HL-60 (cell line): Measurements from ENCODE around the gene ZC3H14.

Source experiments
- DNase-seq, 2 experiments: peaks; one replicate each; pipeline ENCODE4 v3.0.0-alpha.2; 2010 to 2020; ENCODE audit warnings: low read depth in 1 of 2, low spot score in 1 of 2
- H3K27ac ChIP-seq: fragments of 250-450 bp; sonication (Bioruptor Pico); replicated peaks from 2 replicates; pipeline ENCODE4 v1.5.1; 2020; ENCODE audit warnings: mild to moderate bottlenecking, moderate library complexity
- H3K27me3 ChIP-seq: fragments of 250-450 bp; sonication (Bioruptor Pico); 2 replicates; pipeline ENCODE4 v1.5.1; 2021; ENCODE audit warnings: mild to moderate bottlenecking, moderate library complexity; ENCODE audit not compliant: insufficient read depth, poor library complexity, severe bottlenecking
- H3K4me3 ChIP-seq: replicated peaks from 2 replicates; pipeline ENCODE4 v1.5.1; 2011; ENCODE audit warnings: mild to moderate bottlenecking, control low read depth, low read length; ENCODE audit not compliant: insufficient read depth
- CTCF ChIP-seq: IDR thresholded peaks from one replicate; pipeline ENCODE4 v1.5.1; 2011; ENCODE audit warnings: low read length, control low read depth, inconsistent platforms; ENCODE audit not compliant: insufficient read depth
- GABPA ChIP-seq: IDR thresholded peaks from 2 replicates; pipeline ENCODE4 v1.6.1; 2012; ENCODE audit warnings: low read depth
- POLR2AphosphoS5 ChIP-seq: IDR thresholded peaks from 2 replicates; pipeline ENCODE4 v1.6.1; 2012; ENCODE audit warnings: low read depth
- REST ChIP-seq: IDR thresholded peaks from 2 replicates; pipeline ENCODE4 v1.6.1; 2012; ENCODE audit warnings: low read depth; ENCODE audit not compliant: insufficient replicate concordance
- SPI1 ChIP-seq: IDR thresholded peaks from 2 replicates; pipeline ENCODE4 v1.6.1; 2012; ENCODE audit warnings: low read depth, mild to moderate bottlenecking, borderline replicate concordance

Gene ZC3H14

GRCh38 chr14:88660056-88660455 is 97.2 kb downstream of the ZC3H14 start:
- DNase-seq = no peak
- TF ChIP-seq POLR2AphosphoS5 = no peak
- no peak for TF ChIP-seq SPI1
- no peak for TF ChIP-seq REST
- no peak for TF ChIP-seq GABPA
- TF ChIP-seq CTCF = no peak
- H3K27ac ChIP-seq = no peak overlapping the region
- no peaks in the 10 kb centered on the region for H3K27me3 ChIP-seq
- no peak overlapping the region for H3K4me3 ChIP-seq

- Histone ChIP-seq H3K27me3 (no peaks in the 10 kb centered on the region), H3K27ac (no peak overlapping the region), H3K4me3 (no peak overlapping the region)
- TF ChIP-seq CTCF = peak; percentile 76
- no peak for TF ChIP-seq POLR2AphosphoS5
- peak; percentile 8 to 62 for DNase-seq
Measured at GRCh38 chr14:88667555-88668273, 104.9 kb downstream of the ZC3H14 start.

- H3K4me3 ChIP-seq = no peak overlapping the region
- H3K27ac ChIP-seq = no peak overlapping the region
- TF ChIP-seq SPI1 (no peak), GABPA (no peak), POLR2AphosphoS5 (no peak), REST (no peak), CTCF (no peak)
- no peak for DNase-seq
- no peaks in the 10 kb centered on the region for H3K27me3 ChIP-seq
Measured at GRCh38 chr14:88668448-88669116, 105.7 kb downstream of the ZC3H14 start.
